GM19240 (cell line): Measurements from ENCODE around the gene SBK2.
"Not testable (repeated sequence)": the region's sequence is repeated elsewhere in the genome, so short reads cannot be mapped to it uniquely, and the experiment has no call there.

Source experiments
- DNase-seq: peaks from one replicate; pipeline ENCODE4 v3.0.0; 2011; ENCODE audit warnings: low spot score; ENCODE audit not compliant: insufficient read length

Gene SBK2, protein sequence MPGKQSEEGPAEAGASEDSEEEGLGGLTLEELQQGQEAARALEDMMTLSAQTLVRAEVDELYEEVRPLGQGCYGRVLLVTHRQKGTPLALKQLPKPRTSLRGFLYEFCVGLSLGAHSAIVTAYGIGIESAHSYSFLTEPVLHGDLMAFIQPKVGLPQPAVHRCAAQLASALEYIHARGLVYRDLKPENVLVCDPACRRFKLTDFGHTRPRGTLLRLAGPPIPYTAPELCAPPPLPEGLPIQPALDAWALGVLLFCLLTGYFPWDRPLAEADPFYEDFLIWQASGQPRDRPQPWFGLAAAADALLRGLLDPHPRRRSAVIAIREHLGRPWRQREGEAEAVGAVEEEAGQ

DNA sequence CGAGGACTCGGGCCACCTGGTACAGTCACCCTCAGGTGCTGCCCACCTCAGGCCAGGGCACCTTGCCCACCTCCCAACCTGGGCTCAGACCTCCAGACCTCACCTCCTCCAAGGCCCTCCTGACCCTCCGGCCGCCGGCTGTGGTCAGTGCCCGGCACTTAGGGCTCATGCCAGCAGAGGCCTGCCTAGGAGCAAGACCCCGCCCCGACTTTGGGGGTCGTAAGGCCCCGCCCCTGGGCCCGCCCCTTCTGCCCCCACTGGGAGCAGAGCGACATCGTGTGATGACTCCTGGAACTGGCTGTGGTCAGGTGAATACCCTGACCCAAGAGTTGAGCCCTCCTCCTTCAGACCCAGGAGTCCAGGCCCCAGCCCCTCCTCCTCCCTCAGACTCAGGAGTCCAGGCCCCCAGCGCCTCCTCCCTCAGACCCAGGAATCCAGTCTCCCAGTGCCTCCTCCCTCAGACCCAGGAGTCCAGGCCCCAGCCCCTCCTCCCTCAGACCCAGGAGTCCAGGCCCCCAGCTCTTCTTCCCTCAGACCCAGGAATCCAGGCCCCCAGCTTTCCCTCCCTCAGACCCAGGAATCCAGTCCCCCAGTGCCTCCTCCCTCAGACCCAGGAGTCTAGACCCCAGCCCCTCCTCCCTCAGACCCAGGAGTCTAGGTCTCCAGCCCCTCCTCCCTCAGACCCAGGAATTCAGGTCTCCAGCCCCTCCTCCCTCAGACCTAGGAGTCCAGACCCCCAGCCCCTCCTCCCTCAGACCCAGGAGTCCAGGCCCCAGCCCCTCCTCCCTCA lies at the start of gene SBK2:
Gene SBK2, minus strand, starts transcription at position 183 of the 790 bp plus-strand sequence. CDS start 839 bp downstream, outside the sequence.
- DNase-seq, result no peak

GRCh38 chr19:55585658-55586339 lies 48.9 kb upstream of the SBK2 start:
- DNase-seq, result no peak

GRCh38 chr19:55584871-55585270 lies 47.9 kb upstream of the SBK2 start:
- DNase-seq, result no peak

GRCh38 chr19:55583897-55584296 lies 47.0 kb upstream of the SBK2 start:
- DNase-seq, result not testable (repeated sequence)

DNA sequence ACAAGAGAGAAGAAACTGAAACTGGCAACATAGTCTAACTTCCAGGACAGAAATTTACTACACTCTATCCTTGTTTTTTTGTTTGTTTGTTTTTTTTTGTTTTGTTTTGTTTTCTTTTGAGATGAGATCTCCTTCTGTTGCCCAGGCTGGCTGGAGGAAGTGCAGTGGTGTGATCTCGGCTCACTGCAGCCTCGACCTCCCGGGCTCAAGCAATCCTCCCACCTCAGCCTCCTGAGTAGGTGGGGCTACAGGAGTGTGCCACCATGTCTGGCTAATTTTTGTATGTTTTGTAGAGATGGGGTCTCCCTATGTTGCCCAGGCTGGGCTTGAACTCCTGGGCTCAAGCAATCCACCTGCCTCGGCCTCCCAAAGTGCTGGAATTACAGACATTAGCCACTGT lies 45.4 kb upstream of the SBK2 start:
- not testable (repeated sequence) for DNase-seq

- no peak for DNase-seq
Measured at GRCh38 chr19:55581823-55582223, 44.9 kb upstream of the SBK2 start.

- no peak for DNase-seq
Measured at GRCh38 chr19:55581145-55581822, 44.4 kb upstream of the SBK2 start.

- peak; percentile 90 for DNase-seq
Measured at GRCh38 chr19:55580628-55581144, 43.8 kb upstream of the SBK2 start, which contains the start of gene ZNF579. Gene ZNF579 (minus strand): TSS chr19:55580848. CDS start chr19:55579639, 1,209 bp downstream.

GRCh38 chr19:55579766-55580621 lies 43.1 kb upstream of the SBK2 start:
- peak; percentile 30 for DNase-seq

- DNase-seq, result no peak
Measured at GRCh38 chr19:55578761-55579747, 42.1 kb upstream of the SBK2 start.

DNA sequence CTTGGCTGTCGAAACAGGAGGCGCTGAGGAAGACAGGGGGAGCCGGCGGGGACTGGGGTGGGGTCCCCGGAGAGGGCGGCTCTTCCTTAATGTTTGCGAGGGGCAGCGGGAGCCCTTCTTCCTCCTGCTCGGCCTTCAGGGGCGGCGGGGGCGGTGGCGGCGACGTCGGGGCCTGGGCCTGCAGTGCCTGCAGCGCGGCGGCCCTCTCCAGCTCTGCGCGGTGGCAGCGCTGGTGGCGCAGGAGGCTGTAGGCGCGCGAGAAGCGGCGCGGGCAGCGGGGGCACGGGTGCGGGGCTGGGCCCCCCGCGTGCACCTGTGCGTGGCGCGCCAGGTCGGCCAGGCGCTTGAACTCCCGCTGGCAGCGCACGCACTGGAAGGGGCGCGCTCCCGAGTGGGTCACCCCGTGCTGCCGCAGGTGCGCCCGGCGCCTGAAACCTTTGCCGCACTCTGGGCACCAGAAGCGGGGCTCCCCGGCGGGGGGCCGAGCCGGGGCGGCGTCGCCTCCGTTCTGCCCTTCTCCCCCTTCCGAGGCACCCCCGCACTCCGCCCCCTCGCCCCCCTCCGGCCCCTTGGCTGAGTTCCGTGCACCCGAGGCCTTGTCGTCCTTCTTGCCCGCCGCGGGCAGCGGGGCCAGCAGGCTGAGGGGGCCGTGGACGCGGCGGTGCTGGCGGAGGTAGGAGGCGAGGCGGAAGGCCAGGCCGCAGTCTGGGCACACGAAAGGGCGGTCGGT lies 41.3 kb upstream of the SBK2 start:
- DNase-seq, result no peak

DNA sequence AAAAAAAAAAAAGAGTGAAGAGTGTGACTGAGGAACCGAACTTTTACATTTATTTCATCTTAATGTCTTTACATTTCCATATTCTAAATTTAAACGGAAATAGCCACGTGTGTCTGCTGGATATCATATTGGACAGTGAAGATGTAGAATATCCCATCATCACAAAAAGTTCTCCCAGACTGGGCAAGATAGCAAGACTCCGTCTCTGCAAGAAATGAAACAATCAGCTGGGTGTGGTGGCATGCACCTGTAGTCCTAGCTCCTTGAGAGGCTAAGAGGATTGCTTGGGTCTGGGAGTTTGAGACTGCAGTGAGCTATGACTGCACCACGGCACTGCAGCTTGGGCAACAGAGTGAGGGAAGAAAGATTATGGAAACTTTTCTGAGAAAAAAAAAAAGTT lies 39.8 kb upstream of the SBK2 start:
- DNase-seq, result no peak

- DNase-seq, result not testable (repeated sequence)
Measured at GRCh38 chr19:55573929-55574328, 37.0 kb upstream of the SBK2 start.

DNA sequence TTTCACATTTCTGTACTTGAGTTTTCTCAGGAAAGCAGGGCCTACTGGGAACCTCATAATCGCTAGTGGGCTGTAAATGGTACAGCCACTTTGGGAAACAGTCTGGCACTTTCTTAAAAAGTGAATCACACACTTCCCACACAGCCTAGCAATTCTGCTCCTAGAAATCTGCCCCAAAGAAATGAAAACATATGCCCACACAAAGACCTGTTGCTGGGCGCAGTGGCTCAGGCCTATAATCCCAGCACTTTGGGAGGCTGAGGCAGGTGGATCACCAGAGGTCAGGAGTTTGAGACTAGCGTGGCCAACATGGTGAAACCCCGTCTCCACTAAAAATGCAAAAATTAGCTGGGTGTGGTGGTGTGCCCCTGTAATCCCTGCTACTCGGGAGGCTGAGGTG lies 32.5 kb upstream of the SBK2 start:
- DNase-seq, result not testable (repeated sequence)

DNA sequence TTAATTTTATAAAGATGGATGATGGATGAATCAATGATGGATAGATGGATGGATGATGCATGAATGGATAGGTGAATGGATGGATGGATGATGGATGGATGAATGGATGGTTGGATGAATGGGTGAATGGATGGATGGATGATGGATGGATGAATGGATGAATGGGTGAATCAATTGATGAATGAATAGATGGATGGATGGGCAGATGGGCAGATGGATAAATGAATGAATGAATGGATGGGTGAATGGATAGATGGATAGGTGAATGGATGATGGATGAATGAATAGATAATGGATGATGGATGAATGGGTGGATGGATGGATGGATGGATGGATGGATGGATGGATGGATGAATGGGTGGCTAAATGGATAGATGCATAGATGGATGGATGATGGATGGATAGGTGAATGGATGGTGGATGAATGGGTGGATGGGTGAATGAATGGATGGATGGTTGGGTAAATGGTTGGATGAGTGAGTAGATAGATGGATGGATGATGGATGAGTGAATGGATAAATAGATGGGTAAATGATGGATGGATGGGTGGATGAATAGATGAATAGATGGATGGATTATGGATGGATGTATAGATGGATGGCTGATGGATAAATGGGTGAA lies 30.9 kb upstream of the SBK2 start:
- no peak for DNase-seq

DNA sequence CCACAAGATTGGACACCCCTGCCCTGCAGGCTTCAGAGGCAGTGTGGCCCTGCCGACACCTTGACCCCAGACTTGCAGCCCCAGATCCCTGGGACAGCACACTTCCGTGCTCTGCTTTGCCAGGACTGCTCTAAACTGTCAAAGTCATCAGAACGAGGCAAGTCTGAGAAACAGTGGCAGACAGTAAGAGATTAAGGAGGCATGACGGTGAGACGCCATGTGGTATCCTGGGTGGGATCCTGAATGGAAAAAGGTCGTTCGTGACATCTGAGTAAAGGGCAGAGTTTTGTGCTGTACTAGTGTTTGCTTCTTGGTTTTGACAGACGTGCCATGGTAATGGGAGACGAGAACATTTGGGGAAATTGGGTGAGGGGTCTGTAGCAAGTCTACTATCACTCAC lies 29.9 kb upstream of the SBK2 start:
- no peak for DNase-seq

DNA sequence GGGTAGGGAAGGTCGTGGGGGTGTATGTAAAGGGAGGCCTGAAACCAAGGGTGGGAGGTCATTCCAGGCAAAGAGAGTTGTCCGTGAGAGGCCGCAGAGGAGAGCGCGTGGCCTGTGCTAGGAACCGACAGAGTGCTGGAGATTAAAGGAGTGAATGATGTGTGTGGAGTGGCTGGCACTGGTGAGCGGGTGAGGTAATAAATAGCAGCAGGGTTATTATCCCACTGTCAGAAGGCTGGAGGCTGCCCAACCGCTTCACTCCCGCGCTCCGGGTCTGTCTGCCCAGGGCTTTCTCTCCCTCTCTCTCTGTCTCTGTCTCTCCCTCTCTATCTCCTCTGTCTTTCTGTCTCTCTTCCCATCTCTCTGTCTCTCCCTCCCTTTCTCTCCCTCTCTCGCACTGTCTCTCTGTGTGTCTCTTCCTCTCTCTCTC lies 26.3 kb upstream of the SBK2 start:
- no peak for DNase-seq

DNA sequence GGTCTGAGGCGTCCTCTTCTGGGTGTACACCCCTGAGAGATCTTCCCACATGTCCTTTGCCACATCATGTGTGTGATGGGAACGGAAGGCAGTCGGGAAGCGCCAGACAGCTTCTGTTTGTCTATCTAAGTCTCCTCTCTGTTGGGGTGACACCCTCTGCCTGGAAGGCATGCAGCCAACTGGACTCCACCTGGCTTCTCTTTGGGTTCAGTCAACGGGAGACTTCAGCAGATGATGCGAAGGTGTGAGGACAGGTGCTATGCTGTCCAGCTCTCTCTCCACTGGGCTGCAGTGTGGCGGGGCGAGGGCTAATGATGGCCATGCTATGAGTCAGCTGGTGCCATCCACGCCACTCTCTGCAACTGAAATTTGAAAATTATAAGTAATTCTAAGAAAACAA lies 22.8 kb upstream of the SBK2 start:
- DNase-seq, result no peak
